HepG2 (cell line): ENCODE results near the gene ENC1. TPM values are rescaled to one million over a fixed set of nuclear protein-coding genes. Genes with fewer than 3 reads are reported as not detected.

Experiments
- HNRNPL ChIP-seq: fragments of 200-400 bp; formaldehyde crosslinking; IDR thresholded peaks from 2 replicates; pipeline ENCODE4 v1.6.1; 2017; ENCODE audit warnings: mild to moderate bottlenecking, low read depth, low read length
- MED1 ChIP-seq: sonication (generic); formaldehyde crosslinking; IDR thresholded peaks from 2 replicates; pipeline ENCODE4 v1.4.0; 2020; ENCODE audit warnings: missing genetic modification reagents
- PTBP1 ChIP-seq: fragments of 200-400 bp; formaldehyde crosslinking; IDR thresholded peaks from 2 replicates; pipeline ENCODE4 v1.6.1; 2018; ENCODE audit warnings: low read length, low read depth; ENCODE audit not compliant: poor library complexity, severe bottlenecking
- ZMYM3 ChIP-seq: sonication (generic); formaldehyde crosslinking; IDR thresholded peaks from 2 replicates; pipeline ENCODE4 v1.5.1; 2020; ENCODE audit warnings: mild to moderate bottlenecking, missing genetic modification reagents
- ZNF543 ChIP-seq: sonication (generic); formaldehyde crosslinking; IDR thresholded peaks from 2 replicates; pipeline ENCODE4 v1.4.0; 2020; ENCODE audit warnings: mild to moderate bottlenecking, missing genetic modification reagents
- polyA plus RNA-seq, 8 experiments: library from polyadenylated mRNA; depleted of rRNA in 3 of 8; stranded (reverse) in 7 of 8; unstranded in 1 of 8; fragments of >200 nt; fragmentation: Illumina TruSeq in 4 of 8; extraction: Trizol in 4 of 8; gene quantifications; 2 replicates each; pipeline versions ENCODE4 v1.2.1 to v1.2.3, GENCODE V29; 2011 to 2016; ENCODE audit warnings: low read depth in 4 of 8, missing spikeins in 1 of 8, mixed read lengths in 1 of 8; ENCODE audit not compliant: insufficient read depth in 1 of 8
- total RNA-seq, 5 experiments: library from RNA; depleted of rRNA; stranded (reverse); fragments of >200 nt; fragmentation: Illumina TruSeq; extraction: Trizol; gene quantifications; 2 replicates each; pipeline ENCODE4 v1.2.3, GENCODE V29; 2016; ENCODE audit warnings: low read depth in 1 of 5
- TF ChIP-seq, protein P1 (sequence below): sonication (generic); formaldehyde crosslinking; IDR thresholded peaks from 2 replicates; pipeline ENCODE4 v1.5.0; 2020; ENCODE audit warnings: missing genetic modification reagents
- TF ChIP-seq, protein P2 (sequence below): sonication (generic); formaldehyde crosslinking; IDR thresholded peaks from 2 replicates; pipeline ENCODE4 v1.4.0; 2020; ENCODE audit warnings: missing genetic modification reagents
- TF ChIP-seq, protein P3 (sequence below): sonication (generic); formaldehyde crosslinking; conservative IDR thresholded peaks from 2 replicates; pipeline ENCODE4 v1.8.0; 2022; ENCODE audit warnings: low read depth, missing genetic modification reagents
- TF ChIP-seq, protein P4 (sequence below): sonication (generic); formaldehyde crosslinking; conservative IDR thresholded peaks from 2 replicates; pipeline ENCODE4 v1.4.0; 2020; ENCODE audit warnings: mild to moderate bottlenecking, missing genetic modification reagents, moderate library complexity
- TF ChIP-seq, protein P5 (sequence below): IDR thresholded peaks from 2 replicates; pipeline ENCODE4 v1.6.1; 2016; ENCODE audit warnings: low read depth, control low read depth
- TF ChIP-seq, protein P6 (sequence below), 2 experiments: sonication (generic) in 1 of 2; formaldehyde crosslinking in 1 of 2; IDR thresholded peaks; 2 replicates each; pipeline versions ENCODE4 v1.4.0 to v1.6.1; 2016 to 2020; ENCODE audit warnings: borderline replicate concordance in 1 of 2, low read depth in 1 of 2, mild to moderate bottlenecking in 1 of 2, missing genetic modification reagents in 1 of 2

Gene ENC1
- total and polyA plus RNA-seq, 2 of the 13 experiments (the other 11 are each of a cell fraction or from before 2014, with no cell fraction given): 63.8 to 64.4 TPM

GRCh38 chr5:74640954-74641734, 616 bp upstream of the ENC1 start (continued):
- TF ChIP-seq, protein P1, sequence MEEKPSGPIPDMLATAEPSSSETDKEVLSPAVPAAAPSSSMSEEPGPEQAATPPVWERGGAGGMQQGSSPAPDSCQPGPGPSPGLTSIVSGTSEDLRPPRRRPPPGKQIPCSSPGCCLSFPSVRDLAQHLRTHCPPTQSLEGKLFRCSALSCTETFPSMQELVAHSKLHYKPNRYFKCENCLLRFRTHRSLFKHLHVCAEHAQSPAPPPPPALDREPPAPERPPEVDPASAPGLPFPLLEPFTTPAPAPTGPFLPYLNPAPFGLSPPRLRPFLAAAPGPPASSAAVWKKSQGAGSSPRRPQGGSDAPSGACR (CRISPR knock-in tag): no peak; the same call in 1 of the 2 replicates
- no peak for TF ChIP-seq PTBP1
- TF ChIP-seq, protein P2, sequence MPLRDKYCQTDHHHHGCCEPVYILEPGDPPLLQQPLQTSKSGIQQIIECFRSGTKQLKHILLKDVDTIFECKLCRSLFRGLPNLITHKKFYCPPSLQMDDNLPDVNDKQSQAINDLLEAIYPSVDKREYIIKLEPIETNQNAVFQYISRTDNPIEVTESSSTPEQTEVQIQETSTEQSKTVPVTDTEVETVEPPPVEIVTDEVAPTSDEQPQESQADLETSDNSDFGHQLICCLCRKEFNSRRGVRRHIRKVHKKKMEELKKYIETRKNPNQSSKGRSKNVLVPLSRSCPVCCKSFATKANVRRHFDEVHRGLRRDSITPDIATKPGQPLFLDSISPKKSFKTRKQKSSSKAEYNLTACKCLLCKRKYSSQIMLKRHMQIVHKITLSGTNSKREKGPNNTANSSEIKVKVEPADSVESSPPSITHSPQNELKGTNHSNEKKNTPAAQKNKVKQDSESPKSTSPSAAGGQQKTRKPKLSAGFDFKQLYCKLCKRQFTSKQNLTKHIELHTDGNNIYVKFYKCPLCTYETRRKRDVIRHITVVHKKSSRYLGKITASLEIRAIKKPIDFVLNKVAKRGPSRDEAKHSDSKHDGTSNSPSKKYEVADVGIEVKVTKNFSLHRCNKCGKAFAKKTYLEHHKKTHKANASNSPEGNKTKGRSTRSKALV (CRISPR knock-in tag): no peak; the same call in 1 of the 2 replicates
- TF ChIP-seq, protein P3, sequence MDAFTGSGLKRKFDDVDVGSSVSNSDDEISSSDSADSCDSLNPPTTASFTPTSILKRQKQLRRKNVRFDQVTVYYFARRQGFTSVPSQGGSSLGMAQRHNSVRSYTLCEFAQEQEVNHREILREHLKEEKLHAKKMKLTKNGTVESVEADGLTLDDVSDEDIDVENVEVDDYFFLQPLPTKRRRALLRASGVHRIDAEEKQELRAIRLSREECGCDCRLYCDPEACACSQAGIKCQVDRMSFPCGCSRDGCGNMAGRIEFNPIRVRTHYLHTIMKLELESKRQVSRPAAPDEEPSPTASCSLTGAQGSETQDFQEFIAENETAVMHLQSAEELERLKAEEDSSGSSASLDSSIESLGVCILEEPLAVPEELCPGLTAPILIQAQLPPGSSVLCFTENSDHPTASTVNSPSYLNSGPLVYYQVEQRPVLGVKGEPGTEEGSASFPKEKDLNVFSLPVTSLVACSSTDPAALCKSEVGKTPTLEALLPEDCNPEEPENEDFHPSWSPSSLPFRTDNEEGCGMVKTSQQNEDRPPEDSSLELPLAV (CRISPR knock-in tag): no peak
- TF ChIP-seq, protein P4, sequence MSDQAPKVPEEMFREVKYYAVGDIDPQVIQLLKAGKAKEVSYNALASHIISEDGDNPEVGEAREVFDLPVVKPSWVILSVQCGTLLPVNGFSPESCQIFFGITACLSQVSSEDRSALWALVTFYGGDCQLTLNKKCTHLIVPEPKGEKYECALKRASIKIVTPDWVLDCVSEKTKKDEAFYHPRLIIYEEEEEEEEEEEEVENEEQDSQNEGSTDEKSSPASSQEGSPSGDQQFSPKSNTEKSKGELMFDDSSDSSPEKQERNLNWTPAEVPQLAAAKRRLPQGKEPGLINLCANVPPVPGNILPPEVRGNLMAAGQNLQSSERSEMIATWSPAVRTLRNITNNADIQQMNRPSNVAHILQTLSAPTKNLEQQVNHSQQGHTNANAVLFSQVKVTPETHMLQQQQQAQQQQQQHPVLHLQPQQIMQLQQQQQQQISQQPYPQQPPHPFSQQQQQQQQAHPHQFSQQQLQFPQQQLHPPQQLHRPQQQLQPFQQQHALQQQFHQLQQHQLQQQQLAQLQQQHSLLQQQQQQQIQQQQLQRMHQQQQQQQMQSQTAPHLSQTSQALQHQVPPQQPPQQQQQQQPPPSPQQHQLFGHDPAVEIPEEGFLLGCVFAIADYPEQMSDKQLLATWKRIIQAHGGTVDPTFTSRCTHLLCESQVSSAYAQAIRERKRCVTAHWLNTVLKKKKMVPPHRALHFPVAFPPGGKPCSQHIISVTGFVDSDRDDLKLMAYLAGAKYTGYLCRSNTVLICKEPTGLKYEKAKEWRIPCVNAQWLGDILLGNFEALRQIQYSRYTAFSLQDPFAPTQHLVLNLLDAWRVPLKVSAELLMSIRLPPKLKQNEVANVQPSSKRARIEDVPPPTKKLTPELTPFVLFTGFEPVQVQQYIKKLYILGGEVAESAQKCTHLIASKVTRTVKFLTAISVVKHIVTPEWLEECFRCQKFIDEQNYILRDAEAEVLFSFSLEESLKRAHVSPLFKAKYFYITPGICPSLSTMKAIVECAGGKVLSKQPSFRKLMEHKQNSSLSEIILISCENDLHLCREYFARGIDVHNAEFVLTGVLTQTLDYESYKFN (CRISPR knock-in tag): peak; percentile 69
- TF ChIP-seq, protein P5, sequence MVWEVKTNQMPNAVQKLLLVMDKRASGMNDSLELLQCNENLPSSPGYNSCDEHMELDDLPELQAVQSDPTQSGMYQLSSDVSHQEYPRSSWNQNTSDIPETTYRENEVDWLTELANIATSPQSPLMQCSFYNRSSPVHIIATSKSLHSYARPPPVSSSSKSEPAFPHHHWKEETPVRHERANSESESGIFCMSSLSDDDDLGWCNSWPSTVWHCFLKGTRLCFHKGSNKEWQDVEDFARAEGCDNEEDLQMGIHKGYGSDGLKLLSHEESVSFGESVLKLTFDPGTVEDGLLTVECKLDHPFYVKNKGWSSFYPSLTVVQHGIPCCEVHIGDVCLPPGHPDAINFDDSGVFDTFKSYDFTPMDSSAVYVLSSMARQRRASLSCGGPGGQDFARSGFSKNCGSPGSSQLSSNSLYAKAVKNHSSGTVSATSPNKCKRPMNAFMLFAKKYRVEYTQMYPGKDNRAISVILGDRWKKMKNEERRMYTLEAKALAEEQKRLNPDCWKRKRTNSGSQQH: no peak
- peak; percentile 74 for TF ChIP-seq MED1
- TF ChIP-seq HNRNPL: peak; percentile 91
- TF ChIP-seq ZNF543 (CRISPR knock-in tag): peak; percentile 25; the same call in 1 of the 2 replicates
- no peak for TF ChIP-seq ZMYM3 (CRISPR knock-in tag)
- TF ChIP-seq, protein P6, sequence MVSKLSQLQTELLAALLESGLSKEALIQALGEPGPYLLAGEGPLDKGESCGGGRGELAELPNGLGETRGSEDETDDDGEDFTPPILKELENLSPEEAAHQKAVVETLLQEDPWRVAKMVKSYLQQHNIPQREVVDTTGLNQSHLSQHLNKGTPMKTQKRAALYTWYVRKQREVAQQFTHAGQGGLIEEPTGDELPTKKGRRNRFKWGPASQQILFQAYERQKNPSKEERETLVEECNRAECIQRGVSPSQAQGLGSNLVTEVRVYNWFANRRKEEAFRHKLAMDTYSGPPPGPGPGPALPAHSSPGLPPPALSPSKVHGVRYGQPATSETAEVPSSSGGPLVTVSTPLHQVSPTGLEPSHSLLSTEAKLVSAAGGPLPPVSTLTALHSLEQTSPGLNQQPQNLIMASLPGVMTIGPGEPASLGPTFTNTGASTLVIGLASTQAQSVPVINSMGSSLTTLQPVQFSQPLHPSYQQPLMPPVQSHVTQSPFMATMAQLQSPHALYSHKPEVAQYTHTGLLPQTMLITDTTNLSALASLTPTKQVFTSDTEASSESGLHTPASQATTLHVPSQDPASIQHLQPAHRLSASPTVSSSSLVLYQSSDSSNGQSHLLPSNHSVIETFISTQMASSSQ (IDR thresholded peaks at IDR 0.05; ENCODE audit: low read depth): no peak; the same call in 1 of the 2 replicates
- TF ChIP-seq, protein P6 (CRISPR knock-in tag; IDR thresholded peaks at IDR 0.05; ENCODE audit: borderline replicate concordance): peak; percentile 59; the same call in 1 of the 2 replicates
